SU-DHL-6 (cell line): ENCODE data around the gene LENEP.

Experiments used
- H2AFZ ChIP-seq: fragments of 200-600 bp; sonication (generic); 2 replicates; pipeline ENCODE4 v1.6.1; 2014; ENCODE audit warnings: low read depth, mild to moderate bottlenecking, moderate library complexity, mixed read lengths, antibody characterized with exemption, low read length; ENCODE audit not compliant: severe bottlenecking
- H3F3A ChIP-seq: fragments of 200-600 bp; shearing (Covaris generic); 2 replicates; pipeline ENCODE4 v1.6.0; 2016; ENCODE audit warnings: antibody characterized with exemption, mild to moderate bottlenecking; ENCODE audit not compliant: insufficient read depth
- H3K27ac ChIP-seq: fragments of 200-600 bp; sonication (generic); 2 replicates; pipeline ENCODE4 v1.5.1; 2016; ENCODE audit warnings: low read depth, mild to moderate bottlenecking, low read length, moderate library complexity, mixed read lengths
- H3K27me3 ChIP-seq: fragments of 200-600 bp; sonication (generic), shearing (Covaris generic); 2 replicates; pipeline ENCODE4 v1.6.0; 2014; ENCODE audit warnings: mild to moderate bottlenecking, low read length
- H3K36me3 ChIP-seq: fragments of 200-600 bp; sonication (generic); 2 replicates; pipeline ENCODE4 v1.6.1; 2014; ENCODE audit warnings: mild to moderate bottlenecking, low read length, mixed read lengths
- H3K4me2 ChIP-seq: fragments of 300-600, 200-600 bp; shearing (Covaris generic), sonication (generic); 2 replicates; pipeline ENCODE4 v1.6.0; 2014; ENCODE audit warnings: low read length, low read depth, mild to moderate bottlenecking; ENCODE audit not compliant: poor library complexity, severe bottlenecking
- H3K4me3 ChIP-seq: fragments of 200-600 bp; sonication (generic); 2 replicates; pipeline ENCODE4 v1.5.1; 2014; ENCODE audit warnings: antibody characterized with exemption, low read length, mild to moderate bottlenecking, mixed read lengths; ENCODE audit not compliant: insufficient read depth, poor library complexity, severe bottlenecking
- H3K79me2 ChIP-seq: fragments of 200-600 bp; sonication (generic); 2 replicates; pipeline ENCODE4 v1.6.1; 2014; ENCODE audit warnings: mild to moderate bottlenecking, low read length, moderate library complexity; ENCODE audit not compliant: insufficient read depth
- H3K9ac ChIP-seq: fragments of 200-600 bp; sonication (generic); 2 replicates; pipeline ENCODE4 v1.7.0; 2014; ENCODE audit warnings: mild to moderate bottlenecking, low read length
- H3K9me2 ChIP-seq: fragments of 200-600 bp; sonication (generic); replicated peaks from 2 replicates; pipeline ENCODE4 v1.6.1; 2014; ENCODE audit warnings: low read length; ENCODE audit not compliant: insufficient read depth
- H3K9me3 ChIP-seq: fragments of 200-600 bp; sonication (generic); 2 replicates; pipeline ENCODE4 v1.6.1; 2014; ENCODE audit warnings: low read length, mixed read lengths; ENCODE audit not compliant: insufficient read depth
- H4K20me1 ChIP-seq: fragments of 200-600 bp; sonication (generic); 2 replicates; pipeline ENCODE4 v1.6.1; 2014; ENCODE audit warnings: low read depth, mild to moderate bottlenecking, antibody characterized with exemption, low read length, moderate library complexity, mixed read lengths
- EZH2phosphoT487 ChIP-seq: fragments of 200-600 bp; sonication (generic), shearing (Covaris generic); conservative IDR thresholded peaks from 2 replicates; pipeline ENCODE4 v1.6.1; 2018; ENCODE audit warnings: mild to moderate bottlenecking, antibody characterized with exemption, low read length, moderate library complexity, mixed read lengths
- TF ChIP-seq, protein P1 (sequence below): fragments of 200-600 bp; sonication (generic); IDR thresholded peaks from one replicate; pipeline ENCODE4 v1.5.1; 2017; ENCODE audit warnings: antibody characterized with exemption, mild to moderate bottlenecking, low read length, moderate library complexity; ENCODE audit not compliant: insufficient read depth, poor library complexity, severe bottlenecking

Gene LENEP

GRCh38 chr1:154963643-154964042 is 29.7 kb upstream of the LENEP start:
- Histone ChIP-seq H3K79me2 (peaks cover 12% of the 10 kb centered on the region), H3K9me3 (no peaks in the 10 kb centered on the region), H3F3A (peaks cover 22% of the 10 kb centered on the region; the same call in 1 of the 2 replicates), H3K4me3 (no peak overlapping the region), H3K9ac (no peak overlapping the region), H3K9me2 (no peaks in the 10 kb centered on the region), H3K36me3 (peaks cover 3% of the 10 kb centered on the region; the same call in 1 of the 2 replicates), H3K4me2 (no peak overlapping the region), H2AFZ (no peak overlapping the region), H3K27me3 (no peaks in the 10 kb centered on the region), H3K27ac (no peak overlapping the region), H4K20me1 (no peaks in the 10 kb centered on the region)
- no peak for TF ChIP-seq EZH2phosphoT487
- TF ChIP-seq, protein P1, sequence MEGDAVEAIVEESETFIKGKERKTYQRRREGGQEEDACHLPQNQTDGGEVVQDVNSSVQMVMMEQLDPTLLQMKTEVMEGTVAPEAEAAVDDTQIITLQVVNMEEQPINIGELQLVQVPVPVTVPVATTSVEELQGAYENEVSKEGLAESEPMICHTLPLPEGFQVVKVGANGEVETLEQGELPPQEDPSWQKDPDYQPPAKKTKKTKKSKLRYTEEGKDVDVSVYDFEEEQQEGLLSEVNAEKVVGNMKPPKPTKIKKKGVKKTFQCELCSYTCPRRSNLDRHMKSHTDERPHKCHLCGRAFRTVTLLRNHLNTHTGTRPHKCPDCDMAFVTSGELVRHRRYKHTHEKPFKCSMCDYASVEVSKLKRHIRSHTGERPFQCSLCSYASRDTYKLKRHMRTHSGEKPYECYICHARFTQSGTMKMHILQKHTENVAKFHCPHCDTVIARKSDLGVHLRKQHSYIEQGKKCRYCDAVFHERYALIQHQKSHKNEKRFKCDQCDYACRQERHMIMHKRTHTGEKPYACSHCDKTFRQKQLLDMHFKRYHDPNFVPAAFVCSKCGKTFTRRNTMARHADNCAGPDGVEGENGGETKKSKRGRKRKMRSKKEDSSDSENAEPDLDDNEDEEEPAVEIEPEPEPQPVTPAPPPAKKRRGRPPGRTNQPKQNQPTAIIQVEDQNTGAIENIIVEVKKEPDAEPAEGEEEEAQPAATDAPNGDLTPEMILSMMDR: no peak

DNA sequence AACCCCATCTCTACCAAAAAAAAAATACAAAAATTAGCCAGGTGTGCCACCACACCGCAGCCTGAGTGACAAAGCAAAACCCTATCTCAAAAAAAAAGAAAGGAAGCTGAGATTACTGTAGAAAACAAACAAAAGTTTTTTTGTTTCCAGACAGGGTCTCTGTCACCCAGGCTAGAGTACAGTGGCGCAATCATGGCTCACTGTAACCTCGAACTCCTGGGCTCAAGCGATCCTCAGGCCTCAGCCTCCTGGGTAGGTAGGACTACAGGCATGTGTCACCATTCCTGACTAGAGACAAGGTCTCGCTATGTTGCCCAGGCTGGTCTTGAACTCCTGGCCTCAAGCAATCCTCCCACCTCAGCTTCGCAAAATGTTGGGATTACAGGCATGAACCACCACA is 29.0 kb upstream of the LENEP start:
- Histone ChIP-seq H3K9me3 (no peaks in the 10 kb centered on the region), H3K9ac (no peak overlapping the region), H3K36me3 (peaks cover 3% of the 10 kb centered on the region; the same call in 1 of the 2 replicates), H3K9me2 (no peaks in the 10 kb centered on the region), H3K4me3 (no peak overlapping the region), H3F3A (peaks cover 22% of the 10 kb centered on the region; the same call in 1 of the 2 replicates), H2AFZ (no peak overlapping the region), H3K4me2 (no peak overlapping the region), H3K27me3 (no peaks in the 10 kb centered on the region), H4K20me1 (no peaks in the 10 kb centered on the region), H3K27ac (no peak overlapping the region), H3K79me2 (peaks cover 12% of the 10 kb centered on the region)
- TF ChIP-seq EZH2phosphoT487: no peak
- TF ChIP-seq, protein P1: no peak

DNA sequence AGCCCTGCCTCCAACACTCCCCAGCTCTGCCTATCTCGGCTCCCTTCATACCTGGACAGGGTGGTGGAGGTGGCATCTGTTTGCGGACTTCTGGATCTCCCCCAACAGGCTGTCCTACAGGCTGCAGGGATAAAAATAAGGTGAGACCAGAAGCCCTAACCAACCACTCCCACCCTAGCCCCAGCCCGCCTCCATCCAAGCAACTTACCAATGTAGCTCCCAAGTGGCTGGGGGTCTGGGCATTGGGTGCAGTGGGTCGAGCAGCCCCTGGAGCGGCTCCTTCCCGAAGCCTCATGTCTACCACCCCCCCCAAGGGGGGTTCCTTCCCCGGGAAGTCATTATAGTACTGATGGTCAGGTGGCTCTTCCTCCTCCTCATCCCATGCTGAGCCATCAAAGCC is 27.3 kb upstream of the LENEP start:
- peaks cover 3% of the 10 kb centered on the region; the same call in 1 of the 2 replicates for H3K36me3 ChIP-seq

More for the DNA sequence above, 27.3 kb upstream of the LENEP start:
- Histone ChIP-seq H3K27ac (no peak overlapping the region), H4K20me1 (no peaks in the 10 kb centered on the region), H3F3A (peaks cover 16% of the 10 kb centered on the region; the same call in 1 of the 2 replicates), H2AFZ (no peak overlapping the region), H3K9me3 (no peaks in the 10 kb centered on the region), H3K9ac (no peak overlapping the region), H3K4me3 (no peak overlapping the region), H3K4me2 (no peak overlapping the region), H3K27me3 (no peaks in the 10 kb centered on the region), H3K79me2 (peaks cover 12% of the 10 kb centered on the region), H3K9me2 (no peaks in the 10 kb centered on the region)
- no peak for TF ChIP-seq EZH2phosphoT487
- TF ChIP-seq, protein P1: no peak
